ENCODE results near the gene SLC25A44. TPM values are rescaled to one million over a fixed set of nuclear protein-coding genes. Genes with fewer than 3 reads are reported as not detected.

Gene SLC25A44
- total RNA-seq, 2 donors from 2014 or later: 15.5 to 18.5 TPM

GRCh38 chr1:156152628-156153027, 41.3 kb upstream of the SLC25A44 start:
- DNase-seq (ENCODE audit: low spot score): no peak
- no peak overlapping the region for H3K4me3 ChIP-seq
- TF ChIP-seq CTCF (IDR thresholded peaks at IDR 0.05): no peak
- H3K9me3 ChIP-seq: no peaks in the 10 kb centered on the region
- H3K27ac ChIP-seq: no peak overlapping the region
- H3K36me3 ChIP-seq: no peaks in the 10 kb centered on the region
- no peaks in the 10 kb centered on the region for H3K27me3 ChIP-seq
- H3K4me1 ChIP-seq: no peaks in the 10 kb centered on the region

GRCh38 chr1:156153362-156153761, 40.5 kb upstream of the SLC25A44 start, which contains the start of gene SEMA4A:
TSS of gene SEMA4A (plus strand) at chr1:156153585. CDS start at chr1:156154579, 994 bp downstream.
- H3K4me1 ChIP-seq: no peaks in the 10 kb centered on the region
- TF ChIP-seq CTCF (IDR thresholded peaks at IDR 0.05): no peak

GRCh38 chr1:156154317-156154749, 39.6 kb upstream of the SLC25A44 start:
- Histone ChIP-seq H3K9me3 (no peaks in the 10 kb centered on the region), H3K27me3 (no peaks in the 10 kb centered on the region), H3K36me3 (no peaks in the 10 kb centered on the region), H3K27ac (no peak overlapping the region), H3K4me3 (no peak overlapping the region), H3K4me1 (no peaks in the 10 kb centered on the region)
- DNase-seq (ENCODE audit: low spot score): no peak
- TF ChIP-seq CTCF (IDR thresholded peaks at IDR 0.05): no peak

More at GRCh38 chr1:156153362-156153761, 40.5 kb upstream of the SLC25A44 start, which contains the start of gene SEMA4A:
- H3K36me3 ChIP-seq: no peaks in the 10 kb centered on the region
- no peak within 1 kb of the TSS for H3K4me3 ChIP-seq
- H3K9me3 ChIP-seq: no peaks in the 10 kb centered on the region
- no peak within 1 kb of the TSS for H3K27ac ChIP-seq
- no peak for DNase-seq (ENCODE audit: low spot score)
- no peaks in the 10 kb centered on the region for H3K27me3 ChIP-seq

GRCh38 chr1:156155756-156156510, 38.0 kb upstream of the SLC25A44 start:
- no peaks in the 10 kb centered on the region for H3K36me3 ChIP-seq
- no peak for TF ChIP-seq CTCF (IDR thresholded peaks at IDR 0.05)
- H3K9me3 ChIP-seq: no peaks in the 10 kb centered on the region
- no peaks in the 10 kb centered on the region for H3K27me3 ChIP-seq
- no peak overlapping the region for H3K4me3 ChIP-seq
- H3K27ac ChIP-seq: no peak overlapping the region
- DNase-seq (ENCODE audit: low spot score): no peak
- H3K4me1 ChIP-seq: peaks cover 0 to 10% of the 10 kb centered on the region in 2 donors

GRCh38 chr1:156157506-156157905, 36.4 kb upstream of the SLC25A44 start:
- no peak for DNase-seq (ENCODE audit: low spot score)
- peaks cover 0 to 23% of the 10 kb centered on the region in 2 donors for H3K4me1 ChIP-seq
- H3K9me3 ChIP-seq: no peaks in the 10 kb centered on the region
- TF ChIP-seq CTCF (IDR thresholded peaks at IDR 0.05): no peak
- no peaks in the 10 kb centered on the region for H3K27me3 ChIP-seq
- no peak overlapping the region for H3K4me3 ChIP-seq
- H3K27ac ChIP-seq: no peak overlapping the region
- H3K36me3 ChIP-seq: no peaks in the 10 kb centered on the region

Data from right atrium auricular region (tissue), 2 donors.